Measurements from ENCODE around the gene ZFP36L2.
A peak's percentile ranks its signal among the peaks of the same experiment; 100 is the strongest.

Gene ZFP36L2

GRCh38 chr2:43273529-43273928 is 47.1 kb upstream of the ZFP36L2 start:
- Histone ChIP-seq H3K9me3 (ENCODE audit: control insufficient read depth, insufficient read depth, low read length) (no peaks in the 10 kb centered on the region), H3K4me2 (ENCODE audit: low read length) (no peak overlapping the region), H3K9me2 (replicated peaks; ENCODE audit: control insufficient read depth, low read length) (no peaks in the 10 kb centered on the region), H3F3A (ENCODE audit: control insufficient read depth, insufficient read depth) (no peaks in the 10 kb centered on the region), H3K27ac (ENCODE audit: low read depth, low read length) (no peak overlapping the region), H3K4me1 (ENCODE audit: control insufficient read depth, low read length) (no peaks in the 10 kb centered on the region), H3K79me2 (ENCODE audit: control insufficient read depth, low read length) (no peaks in the 10 kb centered on the region), H3K36me3 (ENCODE audit: control insufficient read depth, low read length) (peaks cover 3% of the 10 kb centered on the region; the same call in 1 of the 2 replicates), H4K20me1 (ENCODE audit: control insufficient read depth, insufficient read depth, low read depth, low read length) (no peaks in the 10 kb centered on the region), H3K4me3 (ENCODE audit: low read length) (no peak overlapping the region), H3K27me3 (ENCODE audit: control insufficient read depth, low read length) (no peaks in the 10 kb centered on the region)
- TF ChIP-seq CTCF (IDR thresholded peaks at IDR 0.05; ENCODE audit: low read depth, low read length, poor library complexity, severe bottlenecking) (no peak), EZH2phosphoT487 (IDR thresholded peaks at IDR 0.05; ENCODE audit: borderline replicate concordance, low read length) (no peak)

- no peak overlapping the region for H3K4me2 ChIP-seq (ENCODE audit: low read length)
- H3K27me3 ChIP-seq (ENCODE audit: control insufficient read depth, low read length) = no peaks in the 10 kb centered on the region
- H3F3A ChIP-seq (ENCODE audit: control insufficient read depth, insufficient read depth) = no peaks in the 10 kb centered on the region
- no peaks in the 10 kb centered on the region for H3K9me3 ChIP-seq (ENCODE audit: control insufficient read depth, insufficient read depth, low read length)
- H3K9me2 ChIP-seq (replicated peaks; ENCODE audit: control insufficient read depth, low read length) = no peaks in the 10 kb centered on the region
- H3K4me1 ChIP-seq (ENCODE audit: control insufficient read depth, low read length) = no peaks in the 10 kb centered on the region
- no peak for TF ChIP-seq EZH2phosphoT487 (IDR thresholded peaks at IDR 0.05; ENCODE audit: borderline replicate concordance, low read length)
- peak; percentile 23 for TF ChIP-seq CTCF (IDR thresholded peaks at IDR 0.05; ENCODE audit: low read depth, low read length, poor library complexity, severe bottlenecking)
- H3K27ac ChIP-seq (ENCODE audit: low read depth, low read length) = no peak overlapping the region
- no peaks in the 10 kb centered on the region for H3K36me3 ChIP-seq (ENCODE audit: control insufficient read depth, low read length)
- no peaks in the 10 kb centered on the region for H3K79me2 ChIP-seq (ENCODE audit: control insufficient read depth, low read length)
- no peaks in the 10 kb centered on the region for H4K20me1 ChIP-seq (ENCODE audit: control insufficient read depth, insufficient read depth, low read depth, low read length)
- no peak overlapping the region for H3K4me3 ChIP-seq (ENCODE audit: low read length)
Measured at GRCh38 chr2:43270930-43271615, 44.7 kb upstream of the ZFP36L2 start.

GRCh38 chr2:43270461-43270860 is 44.1 kb upstream of the ZFP36L2 start:
- H3K36me3 ChIP-seq (ENCODE audit: control insufficient read depth, low read length) = no peaks in the 10 kb centered on the region

More at GRCh38 chr2:43270461-43270860, 44.1 kb upstream of the ZFP36L2 start:
- H3K79me2 ChIP-seq (ENCODE audit: control insufficient read depth, low read length) = no peaks in the 10 kb centered on the region
- H3K4me2 ChIP-seq (ENCODE audit: low read length) = no peak overlapping the region
- H3K27me3 ChIP-seq (ENCODE audit: control insufficient read depth, low read length) = no peaks in the 10 kb centered on the region
- no peak overlapping the region for H3K4me3 ChIP-seq (ENCODE audit: low read length)
- no peaks in the 10 kb centered on the region for H3K9me2 ChIP-seq (replicated peaks; ENCODE audit: control insufficient read depth, low read length)
- no peak overlapping the region for H3K27ac ChIP-seq (ENCODE audit: low read depth, low read length)
- no peaks in the 10 kb centered on the region for H3K4me1 ChIP-seq (ENCODE audit: control insufficient read depth, low read length)
- no peaks in the 10 kb centered on the region for H3K9me3 ChIP-seq (ENCODE audit: control insufficient read depth, insufficient read depth, low read length)
- no peaks in the 10 kb centered on the region for H4K20me1 ChIP-seq (ENCODE audit: control insufficient read depth, insufficient read depth, low read depth, low read length)
- TF ChIP-seq EZH2phosphoT487 (IDR thresholded peaks at IDR 0.05; ENCODE audit: borderline replicate concordance, low read length) (no peak), CTCF (IDR thresholded peaks at IDR 0.05; ENCODE audit: low read depth, low read length, poor library complexity, severe bottlenecking) (no peak)
- no peaks in the 10 kb centered on the region for H3F3A ChIP-seq (ENCODE audit: control insufficient read depth, insufficient read depth)

Measured in DOHH2 (cell line).